Mesendoderm (in vitro differentiated cells): ENCODE results near the gene PAGR1.
A peak's percentile ranks its signal among the peaks of the same experiment; 100 is the strongest.

ENCODE experiments used
- DNase-seq: peaks from one replicate; pipeline ENCODE4 v3.0.0; 2013
- H2AK5ac ChIP-seq: 2 replicates; pipeline ENCODE4 v1.6.1; 2013; ENCODE audit warnings: low read length, inconsistent platforms
- H2BK120ac ChIP-seq: 2 replicates; pipeline ENCODE4 v1.6.1; 2013; ENCODE audit warnings: low read depth, mild to moderate bottlenecking, low read length, moderate library complexity, mixed read lengths
- H2BK15ac ChIP-seq: replicated peaks from 2 replicates; pipeline ENCODE4 v1.6.1; 2013; ENCODE audit warnings: low read depth, mild to moderate bottlenecking, moderate library complexity
- H2BK5ac ChIP-seq: 2 replicates; pipeline ENCODE4 v1.6.1; 2013; ENCODE audit warnings: low read length, inconsistent platforms
- H3K18ac ChIP-seq: 2 replicates; pipeline ENCODE4 v1.6.1; 2013; ENCODE audit warnings: mild to moderate bottlenecking, low read length, mixed read lengths
- H3K23ac ChIP-seq: one replicate; pipeline ENCODE4 v1.6.1; 2013; ENCODE audit warnings: low read length
- H3K27ac ChIP-seq: 2 replicates; pipeline ENCODE4 v1.5.1; 2013; ENCODE audit warnings: low read depth, mild to moderate bottlenecking, inconsistent platforms, low read length, moderate library complexity
- H3K27me3 ChIP-seq: 2 replicates; pipeline ENCODE4 v1.6.1; 2013; ENCODE audit warnings: low read length, control low read depth, mild to moderate bottlenecking, inconsistent platforms; ENCODE audit not compliant: insufficient read depth, poor library complexity
- H3K36me3 ChIP-seq: 2 replicates; pipeline ENCODE4 v1.6.1; 2013; ENCODE audit warnings: low read length, inconsistent platforms; ENCODE audit not compliant: control insufficient read depth, insufficient read depth
- H3K4ac ChIP-seq: one replicate; pipeline ENCODE4 v1.6.1; 2013; ENCODE audit warnings: low read depth, mild to moderate bottlenecking, low read length, moderate library complexity
- H3K4me1 ChIP-seq: 2 replicates; pipeline ENCODE4 v1.6.1; 2013; ENCODE audit warnings: low read depth, low read length, inconsistent platforms; ENCODE audit not compliant: control insufficient read depth
- H3K4me2 ChIP-seq: 2 replicates; pipeline ENCODE4 v1.6.1; 2013; ENCODE audit warnings: low read length
- H3K4me3 ChIP-seq: 2 replicates; pipeline ENCODE4 v1.5.1; 2013; ENCODE audit warnings: mild to moderate bottlenecking, low read length
- H3K56ac ChIP-seq: one replicate; pipeline ENCODE4 v1.6.1; 2013; ENCODE audit warnings: low read length
- H3K79me1 ChIP-seq: 2 replicates; pipeline ENCODE4 v1.6.1; 2013; ENCODE audit warnings: low read length, inconsistent platforms
- H3K79me2 ChIP-seq: 2 replicates; pipeline ENCODE4 v1.6.1; 2013; ENCODE audit warnings: mild to moderate bottlenecking, low read length; ENCODE audit not compliant: control insufficient read depth, insufficient read depth
- H3K9ac ChIP-seq: 2 replicates; pipeline ENCODE4 v1.6.1; 2013; ENCODE audit warnings: low read length, inconsistent platforms
- H4K5ac ChIP-seq: one replicate; pipeline ENCODE4 v1.6.1; 2013; ENCODE audit warnings: low read length
- H4K8ac ChIP-seq: one replicate; pipeline ENCODE4 v1.6.1; 2013; ENCODE audit warnings: low read depth, mild to moderate bottlenecking, control low read depth, low read length, moderate library complexity
- WGBS: extraction: QIAGEN DNeasy Blood & Tissue Kit; methylation state at CpG from one replicate; pipeline ENCODE4 v1.1.7; 2013; ENCODE audit warnings: low lambda C conversion rate, missing lambda C conversion rate; ENCODE audit not compliant: insufficient coverage; ENCODE audit errors: extremely low coverage; 5-methylcytosine and 5-hydroxymethylcytosine counted together

Gene PAGR1

DNA sequence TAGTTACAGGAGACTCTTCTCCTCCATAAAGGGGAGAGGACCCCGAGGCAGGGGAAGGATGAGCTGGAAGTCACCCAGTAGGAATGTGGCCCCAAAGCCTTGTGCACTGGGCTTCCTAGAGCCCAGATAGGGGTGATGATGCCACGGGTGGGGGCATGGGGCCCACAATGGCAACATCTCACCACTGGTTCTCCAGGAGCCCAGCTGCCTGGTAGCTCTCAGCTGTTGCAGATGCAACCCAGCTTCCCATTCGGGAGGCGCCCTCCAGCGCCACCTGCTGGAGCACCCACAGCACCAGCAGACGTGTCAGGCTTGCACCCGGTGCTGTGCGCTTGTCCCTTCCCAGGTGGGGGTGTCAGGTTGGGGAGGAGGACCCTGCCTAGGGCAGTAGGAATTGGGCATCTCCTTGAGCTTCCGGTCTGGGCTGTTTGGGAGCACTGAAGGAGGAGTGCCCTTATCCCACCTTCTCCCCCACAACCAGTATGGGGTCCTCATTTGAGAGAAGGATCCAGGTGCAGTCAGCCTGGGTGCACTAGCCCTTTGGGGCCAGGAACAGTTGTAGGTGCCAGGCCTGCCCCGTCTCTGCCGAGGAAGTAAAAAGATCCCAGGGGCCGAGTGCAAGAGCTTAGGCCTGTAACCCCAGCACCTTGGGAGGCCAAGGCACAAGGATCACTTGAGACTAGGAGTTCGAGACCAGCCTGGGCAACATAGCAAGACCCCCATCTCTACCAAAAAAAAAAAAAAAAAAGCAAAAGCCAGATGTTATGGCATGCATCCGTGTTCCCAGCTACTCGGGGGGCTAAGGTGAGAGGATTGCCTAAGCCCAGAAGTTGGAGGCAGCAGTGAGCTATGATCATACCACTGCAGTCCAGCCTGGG is 32.7 kb downstream of the PAGR1 start:
- Histone ChIP-seq H3K36me3 (no peaks in the 10 kb centered on the region), H3K27ac (no peak overlapping the region), H3K18ac (no peak overlapping the region), H4K8ac (no peak overlapping the region), H3K4me3 (no peak overlapping the region), H3K4me2 (no peak overlapping the region), H3K79me2 (no peaks in the 10 kb centered on the region), H3K79me1 (no peaks in the 10 kb centered on the region), H2AK5ac (no peak overlapping the region), H3K56ac (no peak overlapping the region), H3K9ac (no peak overlapping the region), H3K27me3 (no peaks in the 10 kb centered on the region), H2BK15ac (no peak overlapping the region), H4K5ac (no peak overlapping the region), H2BK5ac (no peak overlapping the region), H2BK120ac (no peak overlapping the region), H3K4ac (no peak overlapping the region), H3K23ac (no peak overlapping the region), H3K4me1 (peaks cover 3% of the 10 kb centered on the region)
- WGBS, result no CpG with 5 or more reads among the region's 15 CpGs
- peak; percentile 62 for DNase-seq

GRCh38 chr16:29849505-29849904 is 33.6 kb downstream of the PAGR1 start:
- Histone ChIP-seq H3K23ac (no peak overlapping the region), H3K36me3 (no peaks in the 10 kb centered on the region)
- no CpG with 5 or more reads among the region's 5 CpGs for WGBS

GRCh38 chr16:29850998-29851397 is 35.0 kb downstream of the PAGR1 start:
- Histone ChIP-seq H3K9ac (no peak overlapping the region), H2AK5ac (no peak overlapping the region), H3K4ac (no peak overlapping the region), H3K79me2 (no peaks in the 10 kb centered on the region), H3K18ac (no peak overlapping the region), H3K27ac (no peak overlapping the region), H3K4me3 (no peak overlapping the region), H3K36me3 (no peaks in the 10 kb centered on the region), H2BK5ac (no peak overlapping the region), H3K27me3 (no peaks in the 10 kb centered on the region), H3K4me1 (peaks cover 3% of the 10 kb centered on the region), H4K8ac (no peak overlapping the region), H2BK120ac (no peak overlapping the region), H2BK15ac (no peak overlapping the region), H3K23ac (no peak overlapping the region), H3K79me1 (no peaks in the 10 kb centered on the region), H4K5ac (no peak overlapping the region), H3K56ac (no peak overlapping the region), H3K4me2 (no peak overlapping the region)
- WGBS, result no CpG with 5 or more reads among the region's 3 CpGs
- no peak for DNase-seq

More at GRCh38 chr16:29849505-29849904, 33.6 kb downstream of the PAGR1 start:
- no peak overlapping the region for H3K4me3 ChIP-seq
- no peak overlapping the region for H2AK5ac ChIP-seq
- no peak overlapping the region for H3K4ac ChIP-seq
- H3K4me1 ChIP-seq, result peaks cover 3% of the 10 kb centered on the region
- H3K79me1 ChIP-seq, result no peaks in the 10 kb centered on the region
- H2BK120ac ChIP-seq, result no peak overlapping the region
- no peak overlapping the region for H3K27ac ChIP-seq
- peak overlapping the region; percentile 72 for H3K56ac ChIP-seq
- no peak overlapping the region for H4K5ac ChIP-seq
- no peak overlapping the region for H2BK5ac ChIP-seq
- H3K18ac ChIP-seq, result no peak overlapping the region
- peak; percentile 88 for DNase-seq
- H2BK15ac ChIP-seq, result no peak overlapping the region
- no peaks in the 10 kb centered on the region for H3K27me3 ChIP-seq
- peak overlapping the region; percentile 31 for H3K9ac ChIP-seq
- no peak overlapping the region for H4K8ac ChIP-seq
- no peak overlapping the region for H3K4me2 ChIP-seq
- H3K79me2 ChIP-seq, result no peaks in the 10 kb centered on the region

GRCh38 chr16:29852654-29853053 is 36.7 kb downstream of the PAGR1 start:
- Histone ChIP-seq H3K79me2 (no peaks in the 10 kb centered on the region), H2BK120ac (no peak overlapping the region), H3K56ac (no peak overlapping the region), H2BK15ac (no peak overlapping the region), H3K9ac (no peak overlapping the region), H3K18ac (no peak overlapping the region), H3K4ac (no peak overlapping the region), H3K4me1 (peaks cover 3% of the 10 kb centered on the region), H4K5ac (no peak overlapping the region), H2AK5ac (no peak overlapping the region), H3K4me2 (no peak overlapping the region), H3K4me3 (no peak overlapping the region), H3K36me3 (no peaks in the 10 kb centered on the region), H3K23ac (no peak overlapping the region), H4K8ac (no peak overlapping the region), H3K27me3 (no peaks in the 10 kb centered on the region), H3K27ac (no peak overlapping the region), H3K79me1 (no peaks in the 10 kb centered on the region), H2BK5ac (no peak overlapping the region)
- WGBS, result no CpG with 5 or more reads among the region's 7 CpGs
- DNase-seq, result no peak

- Histone ChIP-seq H3K23ac (no peak overlapping the region), H2BK120ac (no peak overlapping the region), H3K18ac (no peak overlapping the region), H2BK15ac (no peak overlapping the region), H3K27me3 (no peaks in the 10 kb centered on the region), H3K4me2 (no peak overlapping the region), H4K5ac (no peak overlapping the region), H2BK5ac (no peak overlapping the region), H3K79me2 (no peaks in the 10 kb centered on the region), H3K36me3 (no peaks in the 10 kb centered on the region), H3K27ac (no peak overlapping the region), H3K4me3 (no peak overlapping the region), H3K4ac (no peak overlapping the region), H2AK5ac (no peak overlapping the region), H3K4me1 (no peaks in the 10 kb centered on the region), H3K9ac (no peak overlapping the region), H3K56ac (no peak overlapping the region), H3K79me1 (no peaks in the 10 kb centered on the region), H4K8ac (no peak overlapping the region)
- DNase-seq, result no peak
- WGBS, result no CpG with 5 or more reads among the region's 5 CpGs
Observed at GRCh38 chr16:29854520-29855100, 38.7 kb downstream of the PAGR1 start.
